ENCODE results near the gene CASQ2. TPM values are rescaled to one million over a fixed set of nuclear protein-coding genes. Genes with fewer than 3 reads are reported as not detected.

Gene CASQ2
- total and polyA plus RNA-seq, 9 of the 15 experiments (the other 6 are each of a cell fraction or from before 2014, with no cell fraction given): not detected

- no peak for FAIRE-seq
- H3K27me3 ChIP-seq (ENCODE audit: control insufficient read depth in 2 of 2, insufficient read depth in 2 of 2, low read length in 2 of 2): no peaks in the 10 kb centered on the region
- H3K4me3 ChIP-seq: no peak overlapping the region
- H2AFZ ChIP-seq (ENCODE audit: low read depth, low read length): no peak overlapping the region
- ChIA-PET CTCF (ENCODE audit: low intra/inter-chr PET ratio) (no interaction called here), POLR2A (interaction anchor here (0.7 kb wide), 1 partner anchor 42 kb away, joined by 3 read pairs; no protein-coding TSS in a partner anchor)
- no peaks in the 10 kb centered on the region; a peak in 1 of 5 replicates for H3K4me1 ChIP-seq (replicated peaks in 1 of 2; ENCODE audit: control insufficient read depth in 2 of 2, insufficient read depth in 2 of 2, low read length in 2 of 2)
- in situ Hi-C loops (cut with MboI) (no loop called here), intact Hi-C loops (cut with micrococcal nuclease) (no loop called here)
- no peaks in the 10 kb centered on the region for H3K79me2 ChIP-seq (ENCODE audit: control insufficient read depth, insufficient read depth, low read length)
- H3K27ac ChIP-seq (ENCODE audit: extremely low read depth, low read depth, low read length): no peak overlapping the region
- ATAC-seq: no peak
- H3K9me3 ChIP-seq (replicated peaks; ENCODE audit: control insufficient read depth, insufficient read depth, low read depth, low read length): no peaks in the 10 kb centered on the region
- no peaks in the 10 kb centered on the region for H4K20me1 ChIP-seq (replicated peaks; ENCODE audit: control insufficient read depth, insufficient read depth, low read length)
- H3K9ac ChIP-seq (ENCODE audit: insufficient read depth in 1 of 2, low read depth in 2 of 2, low read length in 2 of 2): no peak overlapping the region
- H3K4me2 ChIP-seq (ENCODE audit: insufficient read depth, low read length): no peak overlapping the region
- no TSS peak for BruUV-seq (replicated peaks)
- no peak for DNase-seq (ENCODE audit: extremely low read depth in 1 of 4, low spot score in 3 of 4)
- no peaks in the 10 kb centered on the region for H3K9me1 ChIP-seq (ENCODE audit: control insufficient read depth, insufficient read depth, low read length)
- 1% methylated on average over 4 of the region's 4 CpGs for WGBS (ENCODE audit: insufficient coverage, low coverage, missing lambda C conversion rate)
- H3K36me3 ChIP-seq (ENCODE audit: control insufficient read depth, insufficient read depth, low read length): no peaks in the 10 kb centered on the region
- TF ChIP-seq ZBTB9 (CRISPR knock-in tag; IDR thresholded peaks at IDR 0.05) (no peak), TRIM24 (IDR thresholded peaks at IDR 0.05) (no peak), ZNF174 (CRISPR knock-in tag; IDR thresholded peaks at IDR 0.05) (no peak), NCOA4 (IDR thresholded peaks at IDR 0.05; ENCODE audit: partially characterized antibody) (no peak), KLF10 (CRISPR knock-in tag; IDR thresholded peaks at IDR 0.05) (no peak)
These were observed 46.3 kb upstream of the CASQ2 start for GRCh38 chr1:115814685-115815398.

All from K562 (cell line).